H7 (cell line): ENCODE data around the gene SVEP1. TPM values are rescaled to one million over a fixed set of nuclear protein-coding genes. Genes with fewer than 3 reads are reported as not detected.

Experiments used
- DNase-seq: peaks from one replicate; pipeline ENCODE4 v3.0.0; 2012
- H3K27me3 ChIP-seq: 2 replicates; pipeline ENCODE4 v1.6.0; 2011; ENCODE audit warnings: mild to moderate bottlenecking, low read length; ENCODE audit not compliant: control insufficient read depth, insufficient read depth
- H3K36me3 ChIP-seq: replicated peaks from 2 replicates; pipeline ENCODE4 v1.5.1; 2011; ENCODE audit warnings: low read length; ENCODE audit not compliant: control insufficient read depth, insufficient read depth
- H3K4me3 ChIP-seq: 2 replicates; pipeline ENCODE4 v1.5.1; 2011; ENCODE audit warnings: low read depth, mild to moderate bottlenecking, control low read depth, low read length, moderate library complexity; ENCODE audit not compliant: insufficient read depth
- total RNA-seq: library from RNA; depleted of rRNA; stranded (reverse); fragments of >200 nt; shearing (Covaris generic); gene quantifications from 2 replicates; pipeline ENCODE4 v1.2.3, GENCODE V29; 2014

The SVEP1 gene
- total RNA-seq, 1 experiment from 2014 or later: 0.24 TPM

GRCh38 chr9:110592044-110592830 is 12.7 kb upstream of the SVEP1 start:
- Histone ChIP-seq H3K4me3 (no peak overlapping the region), H3K27me3 (no peaks in the 10 kb centered on the region), H3K36me3 (no peaks in the 10 kb centered on the region)
- no peak for DNase-seq

- Histone ChIP-seq H3K4me3 (no peak overlapping the region), H3K27me3 (no peaks in the 10 kb centered on the region), H3K36me3 (no peaks in the 10 kb centered on the region)
- no peak for DNase-seq
Measured at GRCh38 chr9:110591526-110591925, 12.0 kb upstream of the SVEP1 start.

GRCh38 chr9:110590816-110591215 is 11.3 kb upstream of the SVEP1 start:
- no peaks in the 10 kb centered on the region for H3K36me3 ChIP-seq
- DNase-seq: no peak
- no peak overlapping the region for H3K4me3 ChIP-seq
- H3K27me3 ChIP-seq: no peaks in the 10 kb centered on the region

- Histone ChIP-seq H3K27me3 (no peaks in the 10 kb centered on the region), H3K4me3 (no peak overlapping the region), H3K36me3 (no peaks in the 10 kb centered on the region)
- no peak for DNase-seq
Measured at GRCh38 chr9:110588296-110588695, 8.8 kb upstream of the SVEP1 start.

GRCh38 chr9:110583237-110583636 is 3.7 kb upstream of the SVEP1 start:
- DNase-seq: no peak
- peaks cover 31% of the 10 kb centered on the region for H3K27me3 ChIP-seq
- no peaks in the 10 kb centered on the region for H3K36me3 ChIP-seq
- no peak overlapping the region for H3K4me3 ChIP-seq

GRCh38 chr9:110582156-110582555 is 2.6 kb upstream of the SVEP1 start:
- no peaks in the 10 kb centered on the region for H3K36me3 ChIP-seq
- H3K27me3 ChIP-seq: peaks cover 41% of the 10 kb centered on the region
- no peak for DNase-seq
- H3K4me3 ChIP-seq: no peak overlapping the region

GRCh38 chr9:110580850-110581249 is 1.3 kb upstream of the SVEP1 start:
- no peak for DNase-seq
- Histone ChIP-seq H3K36me3 (no peaks in the 10 kb centered on the region), H3K4me3 (no peak overlapping the region), H3K27me3 (peaks cover 42% of the 10 kb centered on the region)

GRCh38 chr9:110579862-110580219 is 300 bp upstream of the SVEP1 start:
- peak; percentile 37 for DNase-seq
- no peaks in the 10 kb centered on the region for H3K36me3 ChIP-seq
- H3K4me3 ChIP-seq: peak overlapping the region; percentile 67
- peaks cover 42% of the 10 kb centered on the region for H3K27me3 ChIP-seq

GRCh38 chr9:110578575-110579033 is 937 bp downstream of the SVEP1 start:
- DNase-seq: peak; percentile 72
- H3K27me3 ChIP-seq: peaks cover 42% of the 10 kb centered on the region
- H3K4me3 ChIP-seq: peak overlapping the region; percentile 67
- no peaks in the 10 kb centered on the region for H3K36me3 ChIP-seq

- Histone ChIP-seq H3K36me3 (no peaks in the 10 kb centered on the region), H3K27me3 (peaks cover 38% of the 10 kb centered on the region), H3K4me3 (no peak overlapping the region)
- DNase-seq: no peak
Measured at GRCh38 chr9:110575945-110576344, 3.6 kb downstream of the SVEP1 start.

GRCh38 chr9:110575169-110575568 is 4.4 kb downstream of the SVEP1 start:
- DNase-seq: no peak
- Histone ChIP-seq H3K27me3 (peaks cover 30% of the 10 kb centered on the region), H3K36me3 (no peaks in the 10 kb centered on the region), H3K4me3 (no peak overlapping the region)

GRCh38 chr9:110573305-110573704 is 6.2 kb downstream of the SVEP1 start:
- DNase-seq: no peak
- H3K4me3 ChIP-seq: no peak overlapping the region
- peaks cover 11% of the 10 kb centered on the region for H3K27me3 ChIP-seq
- H3K36me3 ChIP-seq: no peaks in the 10 kb centered on the region

- Histone ChIP-seq H3K27me3 (no peaks in the 10 kb centered on the region), H3K36me3 (no peaks in the 10 kb centered on the region), H3K4me3 (no peak overlapping the region)
- no peak for DNase-seq
Measured at GRCh38 chr9:110571801-110572483, 7.6 kb downstream of the SVEP1 start.

- H3K36me3 ChIP-seq: no peaks in the 10 kb centered on the region
- no peak for DNase-seq
- no peak overlapping the region for H3K4me3 ChIP-seq
- no peaks in the 10 kb centered on the region for H3K27me3 ChIP-seq
Measured at GRCh38 chr9:110566156-110566555, 13.4 kb downstream of the SVEP1 start.

- no peak overlapping the region for H3K4me3 ChIP-seq
- DNase-seq: no peak
- H3K36me3 ChIP-seq: no peaks in the 10 kb centered on the region
- H3K27me3 ChIP-seq: no peaks in the 10 kb centered on the region
Measured at GRCh38 chr9:110561826-110562225, 17.7 kb downstream of the SVEP1 start.
